ENCODE results near the gene RELA. TPM values are rescaled to one million over a fixed set of nuclear protein-coding genes. Genes with fewer than 3 reads are reported as not detected.

RELA gene
- total RNA-seq, 2 experiments from 2014 or later = 76.7 to 79.8 TPM

DNA sequence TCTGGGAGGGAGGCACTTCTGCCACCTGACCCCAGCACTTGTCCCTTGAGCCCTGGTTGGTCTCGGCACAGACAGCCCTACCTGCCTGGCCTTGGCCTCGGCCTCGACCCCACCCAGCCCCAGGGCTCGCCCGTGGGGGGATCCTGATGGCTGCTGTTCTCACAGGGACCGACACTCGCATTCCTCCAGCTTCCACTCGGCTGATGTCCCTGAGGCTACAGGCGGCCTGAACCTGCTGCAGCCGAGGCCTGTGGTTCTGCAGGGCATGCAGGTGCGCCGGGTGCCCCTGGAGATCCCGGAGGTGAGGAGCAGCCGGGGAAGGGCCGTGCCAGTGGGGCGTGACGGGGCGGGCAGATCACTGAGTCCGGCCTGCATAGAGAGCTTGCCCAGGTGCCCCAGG, 42.0 kb downstream of the RELA start:
- H3K4me3 Mint-ChIP-seq = no peak overlapping the region
- H3K9me3 Mint-ChIP-seq = no peaks in the 10 kb centered on the region
- H3K27me3 Mint-ChIP-seq = no peaks in the 10 kb centered on the region
- peaks cover 33% of the 10 kb centered on the region for H3K36me3 Mint-ChIP-seq (ENCODE audit: low read depth)
- H3K27ac Mint-ChIP-seq = no peak overlapping the region
- POLR2A ChIA-PET = no interaction called here
- CTCF ChIA-PET = no interaction called here
- peaks cover 21% of the 10 kb centered on the region for H3K4me1 Mint-ChIP-seq
- no peak for DNase-seq

DNA sequence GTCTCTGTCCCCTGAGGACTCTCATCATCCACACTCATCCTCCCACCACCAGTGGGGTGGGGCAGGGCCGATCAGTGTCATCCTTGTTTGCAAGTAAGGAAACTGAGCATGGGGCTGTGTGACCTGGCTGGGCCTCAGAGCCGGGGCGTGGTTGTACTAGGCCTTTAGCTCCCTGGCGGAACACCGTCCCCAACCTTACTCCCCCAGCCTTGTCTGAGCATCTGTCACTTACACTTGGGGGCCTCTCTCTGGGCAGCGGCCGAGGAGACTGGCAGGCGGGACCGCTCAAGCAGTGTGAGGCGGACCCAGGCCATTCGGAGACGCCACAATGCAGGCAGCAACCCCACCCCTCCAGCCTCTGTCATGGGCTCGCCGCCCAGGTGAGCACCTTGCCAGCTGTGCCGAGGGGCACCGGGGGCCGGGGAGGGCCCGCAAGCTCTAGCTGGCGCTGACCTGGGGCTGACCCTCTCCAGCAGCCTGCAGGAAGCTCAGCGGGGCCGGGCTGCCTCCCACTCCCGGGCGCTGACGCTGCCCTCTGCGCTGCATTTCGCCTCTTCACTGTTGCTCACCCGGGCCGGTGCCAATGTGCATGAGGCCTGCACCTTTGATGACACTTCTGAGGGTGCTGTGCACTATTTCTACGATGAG, 43.3 kb downstream of the RELA start:
- no peaks in the 10 kb centered on the region for H3K9me3 Mint-ChIP-seq
- no peaks in the 10 kb centered on the region for H3K27me3 Mint-ChIP-seq
- H3K36me3 Mint-ChIP-seq (ENCODE audit: low read depth) = peaks cover 29% of the 10 kb centered on the region
- H3K4me3 Mint-ChIP-seq = no peak overlapping the region
- ChIA-PET POLR2A (no interaction called here), CTCF (no interaction called here)
- peaks cover 21% of the 10 kb centered on the region for H3K4me1 Mint-ChIP-seq
- DNase-seq = no peak
- peak overlapping the region; percentile 63 for H3K27ac Mint-ChIP-seq

DNA sequence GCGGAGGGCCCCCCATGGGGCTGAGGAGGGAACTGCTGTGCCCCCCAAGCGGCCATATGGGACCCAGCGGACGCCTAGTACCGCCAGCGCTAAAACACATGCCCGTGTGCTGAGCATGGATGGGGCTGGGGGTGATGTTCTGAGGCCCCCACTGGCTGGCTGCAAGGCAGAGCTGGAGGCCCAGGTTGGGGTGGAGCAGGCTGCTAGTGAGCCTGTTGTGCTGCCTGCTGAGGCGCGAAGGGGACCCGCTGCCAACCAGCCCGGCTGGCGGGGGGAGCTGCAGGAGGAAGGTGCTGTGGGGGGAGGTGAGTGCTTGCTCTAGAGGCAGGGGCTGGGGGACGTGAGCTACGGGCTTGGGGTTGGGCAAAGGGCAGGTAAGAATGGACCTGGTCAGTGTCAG, 44.0 kb downstream of the RELA start:
- POLR2A ChIA-PET = no interaction called here
- H3K4me3 Mint-ChIP-seq = no peak overlapping the region
- peaks cover 21% of the 10 kb centered on the region for H3K4me1 Mint-ChIP-seq
- CTCF ChIA-PET = interaction anchor here (0.9 to 1.2 kb wide), 2 partner anchors 12 to 25 kb away, joined by 3 read pairs; no protein-coding TSS in a partner anchor
- H3K36me3 Mint-ChIP-seq (ENCODE audit: low read depth) = peaks cover 31% of the 10 kb centered on the region
- DNase-seq = no peak
- H3K27ac Mint-ChIP-seq = no peak overlapping the region
- H3K27me3 Mint-ChIP-seq = no peaks in the 10 kb centered on the region
- no peaks in the 10 kb centered on the region for H3K9me3 Mint-ChIP-seq

DNA sequence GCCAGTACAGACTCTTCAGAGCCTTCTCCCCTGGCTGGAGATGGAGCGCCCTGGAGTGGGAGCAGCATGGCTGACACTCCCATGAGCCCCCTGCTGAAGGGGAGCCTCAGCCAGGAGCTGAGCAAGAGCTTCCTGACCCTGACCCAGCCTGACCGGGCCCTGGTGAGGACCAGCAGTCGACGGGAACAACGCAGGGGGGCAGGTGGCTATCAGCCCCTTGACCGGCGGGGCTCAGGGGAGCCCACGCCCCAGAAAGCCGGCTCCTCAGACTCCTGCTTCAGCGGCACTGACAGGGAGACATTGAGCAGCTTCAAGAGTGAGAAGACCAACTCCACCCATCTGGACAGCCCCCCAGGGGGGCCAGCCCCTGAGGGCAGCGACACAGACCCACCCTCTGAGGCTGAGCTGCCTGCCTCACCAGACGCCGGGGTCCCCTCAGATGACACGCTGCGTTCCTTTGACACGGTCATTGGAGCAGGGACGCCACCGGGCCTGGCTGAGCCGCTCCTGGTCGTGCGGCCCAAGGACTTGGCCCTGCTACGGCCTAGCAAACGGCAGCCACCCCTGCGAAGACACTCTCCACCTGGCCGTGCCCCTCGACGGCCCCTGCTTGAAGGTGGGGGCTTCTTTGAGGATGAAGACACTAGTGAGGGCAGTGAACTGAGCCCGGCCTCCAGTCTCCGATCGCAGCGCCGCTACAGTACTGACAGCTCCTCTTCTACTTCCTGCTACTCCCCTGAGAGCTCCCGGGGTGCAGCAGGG, 44.5 kb downstream of the RELA start:
- Mint-ChIP-seq H3K9me3 (no peaks in the 10 kb centered on the region), H3K27ac (no peak overlapping the region), H3K4me3 (no peak overlapping the region), H3K27me3 (no peaks in the 10 kb centered on the region), H3K4me1 (peaks cover 23% of the 10 kb centered on the region), H3K36me3 (ENCODE audit: low read depth) (peaks cover 31% of the 10 kb centered on the region)
- CTCF ChIA-PET = interaction anchor here (0.9 to 3.8 kb wide), 5 partner anchors 7 to 24 kb away, joined by 3 to 24 read pairs (median 7); partner anchors contain the start of gene SIPA1
- POLR2A ChIA-PET = no interaction called here
- no peak for DNase-seq

DNA sequence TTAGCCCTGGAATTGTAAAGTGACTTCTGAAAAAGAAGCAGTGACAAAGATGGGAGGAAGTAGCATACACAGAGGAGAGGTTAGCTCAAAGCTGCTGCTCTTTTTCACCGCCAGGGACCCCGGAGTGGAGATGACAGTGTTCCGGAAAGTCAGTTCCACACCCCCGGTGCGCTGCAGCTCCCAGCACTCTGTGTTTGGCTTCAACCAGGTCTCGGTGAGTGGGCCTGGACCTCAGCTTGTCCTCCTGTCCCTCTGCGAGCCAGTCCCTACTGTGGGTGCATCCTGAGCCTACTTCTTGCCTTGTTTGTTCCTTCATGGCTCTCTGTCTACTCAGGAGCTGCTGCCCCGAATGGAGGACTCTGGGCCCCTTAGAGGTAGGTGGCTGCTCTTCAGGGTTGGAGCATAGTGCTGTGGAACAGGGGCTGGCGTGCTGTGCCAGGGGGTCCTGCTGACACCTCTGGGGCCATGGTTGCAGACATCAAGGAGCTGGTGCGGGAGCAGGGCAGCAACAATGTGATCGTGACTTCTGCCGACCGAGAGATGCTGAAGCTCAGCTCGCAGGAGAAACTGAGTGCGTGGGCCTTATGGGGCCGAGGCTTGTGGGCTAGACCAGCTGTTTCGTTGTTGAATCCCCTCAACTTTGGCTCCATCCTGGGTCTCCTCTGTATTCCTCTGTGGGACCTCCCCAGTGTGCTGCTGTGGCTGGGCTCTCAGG, 45.4 kb downstream of the RELA start:
- Mint-ChIP-seq H3K4me3 (peak overlapping the region; percentile 93), H3K27ac (peak overlapping the region; percentile 91), H3K4me1 (peaks cover 32% of the 10 kb centered on the region), H3K27me3 (no peaks in the 10 kb centered on the region), H3K36me3 (ENCODE audit: low read depth) (peaks cover 32% of the 10 kb centered on the region), H3K9me3 (no peaks in the 10 kb centered on the region)
- ChIA-PET POLR2A (no interaction called here), CTCF (interaction anchor here (1.1 to 3.8 kb wide), 5 partner anchors 8 to 202 kb away, joined by 3 to 24 read pairs (median 7); partner anchors contain the start of gene SIPA1)
- no peak for DNase-seq

DNA sequence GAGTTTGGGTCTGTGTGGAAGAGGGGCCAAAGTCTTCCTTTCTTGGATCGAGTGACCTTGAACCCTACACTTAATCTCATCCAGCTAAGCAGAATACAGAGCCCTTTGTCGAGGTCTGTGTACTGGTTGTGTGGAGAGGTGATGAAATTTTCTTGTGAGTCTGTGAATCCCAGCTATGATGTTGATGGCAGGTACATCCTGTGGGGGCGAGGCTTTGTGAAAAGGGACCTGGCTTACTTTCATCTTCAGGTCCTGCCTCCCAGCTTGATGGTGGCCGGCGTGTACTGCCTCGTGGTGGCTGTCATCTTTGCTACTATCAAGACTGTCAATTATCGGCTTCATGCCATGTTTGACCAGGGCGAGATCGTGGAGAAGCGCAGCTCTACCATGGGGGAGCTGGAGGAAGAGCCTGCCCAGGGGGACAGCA, 46.1 kb downstream of the RELA start:
- Mint-ChIP-seq H3K36me3 (ENCODE audit: low read depth) (peaks cover 32% of the 10 kb centered on the region), H3K27me3 (no peaks in the 10 kb centered on the region), H3K9me3 (no peaks in the 10 kb centered on the region), H3K4me1 (peaks cover 38% of the 10 kb centered on the region), H3K4me3 (peak overlapping the region; percentile 93), H3K27ac (peak overlapping the region; percentile 91)
- peak; percentile 46 for DNase-seq
- POLR2A ChIA-PET = no interaction called here
- CTCF ChIA-PET = interaction anchor here (1.1 to 3.8 kb wide), 6 partner anchors 9 to 202 kb away, joined by 3 to 24 read pairs (median 5); partner anchors contain the start of gene SIPA1

DNA sequence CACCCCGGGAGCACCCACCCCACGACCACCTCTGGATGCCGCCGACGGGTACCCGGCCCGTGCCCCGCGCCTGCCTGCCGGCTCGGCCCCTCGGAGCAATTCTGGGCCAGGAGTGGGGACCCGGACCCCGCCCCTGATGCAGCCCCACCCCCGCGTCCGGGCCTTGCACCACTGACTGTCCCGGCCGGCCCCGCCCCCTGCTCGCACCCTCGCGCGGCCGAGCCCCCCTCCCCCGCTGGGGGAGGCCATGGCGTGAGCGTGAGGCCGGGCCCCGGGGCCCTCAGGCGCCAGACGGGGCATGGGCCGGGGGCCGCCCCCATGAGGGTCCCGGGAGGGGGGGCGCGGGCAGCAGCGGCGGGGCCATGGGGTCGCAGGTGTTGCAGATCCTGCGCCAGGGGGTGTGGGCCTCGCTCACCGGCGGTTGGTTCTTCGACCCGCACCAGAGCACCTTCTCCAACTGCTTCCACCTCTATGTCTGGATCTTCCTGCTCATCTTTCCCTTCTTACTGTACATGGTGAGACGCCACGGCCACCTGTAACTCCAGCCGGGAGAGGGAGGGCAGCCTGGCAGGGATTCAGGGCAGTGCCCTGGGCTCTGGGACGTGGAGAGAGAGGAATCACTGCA, 46.7 kb downstream of the RELA start:
- H3K27me3 Mint-ChIP-seq = no peaks in the 10 kb centered on the region
- peak overlapping the region; percentile 97 for H3K27ac Mint-ChIP-seq
- ChIA-PET CTCF (interaction anchor here (1.1 to 4.5 kb wide), 11 partner anchors 9 to 203 kb away, joined by 3 to 34 read pairs (median 5); partner anchors contain the start of genes EHBP1L1, FAM89B, KAT5 and SIPA1), POLR2A (interaction anchor here (1.2 kb wide), 2 partner anchors 116 to 117 kb away, joined by 3 to 5 read pairs; partner anchors contain the start of gene MALAT1)
- no peaks in the 10 kb centered on the region for H3K9me3 Mint-ChIP-seq
- DNase-seq = peak; percentile 51
- peak overlapping the region; percentile 95 for H3K4me3 Mint-ChIP-seq
- H3K36me3 Mint-ChIP-seq (ENCODE audit: low read depth) = peaks cover 30% of the 10 kb centered on the region
- H3K4me1 Mint-ChIP-seq = peaks cover 43% of the 10 kb centered on the region

DNA sequence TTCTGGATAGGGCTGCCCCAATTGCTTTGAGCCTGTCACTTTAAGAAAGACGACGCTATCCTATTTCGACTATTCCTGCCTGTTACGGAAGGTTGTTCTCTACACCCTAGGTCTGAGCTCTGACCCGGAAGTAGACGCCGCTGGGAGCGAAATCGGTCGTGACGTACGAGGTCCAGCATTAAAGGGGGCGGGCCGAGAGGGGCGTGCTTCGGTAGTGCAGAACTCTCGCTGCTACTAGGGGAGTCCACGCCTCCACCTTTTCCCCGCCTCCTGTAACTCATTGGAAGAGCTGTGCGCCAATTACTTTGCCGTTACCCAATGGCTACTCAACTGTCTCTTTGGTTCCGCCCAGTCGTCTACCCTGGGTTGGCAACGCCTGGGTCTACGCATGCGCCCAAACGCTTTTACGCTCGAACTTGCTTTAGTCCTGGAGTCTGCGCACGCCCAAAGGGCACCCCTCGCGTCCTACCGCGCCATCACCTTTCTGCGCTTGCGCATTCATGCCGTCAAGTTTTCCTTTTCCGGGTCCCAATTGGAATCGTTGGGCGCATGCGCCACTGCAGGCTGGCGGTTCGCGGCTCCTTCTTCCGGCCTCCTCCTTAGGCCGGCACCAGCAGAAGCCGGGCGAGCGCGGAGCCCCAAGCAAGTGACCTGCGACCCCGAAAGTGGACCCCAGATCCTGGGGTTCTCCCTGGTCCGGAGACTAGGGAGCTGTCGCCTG, 47.3 kb downstream of the RELA start, which contains the start of gene PCNX3:
PCNX3 (plus strand) TSS at position 548 of the 721 bp plus-strand sequence. CDS start 536 bp downstream, outside the sequence.
- peaks cover 27% of the 10 kb centered on the region for H3K36me3 Mint-ChIP-seq (ENCODE audit: low read depth)
- H3K27ac Mint-ChIP-seq = peak within 1 kb of the TSS; percentile 97
- no peaks in the 10 kb centered on the region for H3K9me3 Mint-ChIP-seq
- H3K4me3 Mint-ChIP-seq = peak within 1 kb of the TSS; percentile 95
- ChIA-PET CTCF (interaction anchor here (0.5 to 4.5 kb wide), 17 partner anchors 11 to 149 kb away, joined by 3 to 34 read pairs (median 3); partner anchors contain the start of genes EHBP1L1, FAM89B, KAT5 and SIPA1), POLR2A (interaction anchor here (0.6 to 1.2 kb wide), 6 partner anchors 111 to 281 kb away, joined by 3 to 5 read pairs (median 4); partner anchors contain the start of gene MALAT1)
- H3K27me3 Mint-ChIP-seq = no peaks in the 10 kb centered on the region
- DNase-seq = peak; percentile 100
- peaks cover 50% of the 10 kb centered on the region for H3K4me1 Mint-ChIP-seq

DNA sequence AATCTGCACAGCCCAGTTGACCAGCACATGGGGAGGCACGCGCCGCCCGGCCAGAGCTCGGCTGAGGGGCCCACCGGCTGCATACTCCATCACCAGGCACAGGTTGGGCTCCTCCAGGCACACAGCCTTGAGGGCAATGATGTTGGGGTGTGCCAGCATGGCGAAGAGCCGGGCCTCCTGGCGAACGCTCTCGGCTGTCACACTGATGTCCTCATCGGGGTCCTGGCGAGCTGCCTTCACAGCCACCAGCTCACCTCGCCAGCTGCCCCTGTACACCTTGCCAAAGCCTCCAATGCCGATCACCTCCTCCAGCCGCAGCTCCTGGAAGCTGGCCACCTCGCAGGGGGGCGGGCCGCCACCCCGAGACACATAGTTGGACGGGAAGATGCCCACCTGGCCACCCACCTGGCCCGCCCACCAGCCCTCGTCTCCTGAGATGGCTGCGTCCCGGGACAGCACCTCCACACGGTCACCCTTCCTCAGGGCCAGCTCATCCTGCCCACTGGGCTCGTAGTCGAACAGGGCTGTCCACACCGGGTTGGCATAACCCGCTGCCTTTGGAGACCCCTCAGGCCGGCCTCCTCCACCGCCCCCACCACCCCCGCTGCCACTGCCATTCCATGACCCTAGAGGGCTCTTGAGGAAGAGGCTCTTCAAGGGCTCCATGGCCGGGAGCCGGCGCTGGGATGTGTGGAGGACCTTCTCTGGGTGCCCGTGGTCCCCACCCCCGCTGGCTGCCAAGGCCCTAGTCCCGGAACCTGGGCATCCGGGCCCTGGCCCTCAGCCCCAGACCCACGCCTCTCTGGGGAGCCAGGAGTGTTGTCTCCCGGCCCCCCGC, 49.4 kb downstream of the RELA start:
- no peaks in the 10 kb centered on the region for H3K9me3 Mint-ChIP-seq
- DNase-seq = peak; percentile 19
- H3K27me3 Mint-ChIP-seq = no peaks in the 10 kb centered on the region
- POLR2A ChIA-PET = interaction anchor here (0.6 kb wide), 2 partner anchors 271 to 368 kb away, joined by 3 to 12 read pairs; no protein-coding TSS in a partner anchor
- H3K27ac Mint-ChIP-seq = peak overlapping the region; percentile 91
- peak overlapping the region; percentile 95 for H3K4me3 Mint-ChIP-seq
- CTCF ChIA-PET = interaction anchor here (1.0 to 4.5 kb wide), 13 partner anchors 10 to 167 kb away, joined by 3 to 34 read pairs (median 4); partner anchors contain the start of genes FAM89B, KAT5, SIPA1 and ZNRD2
- H3K4me1 Mint-ChIP-seq = peaks cover 64% of the 10 kb centered on the region
- peaks cover 29% of the 10 kb centered on the region for H3K36me3 Mint-ChIP-seq (ENCODE audit: low read depth)

DNA sequence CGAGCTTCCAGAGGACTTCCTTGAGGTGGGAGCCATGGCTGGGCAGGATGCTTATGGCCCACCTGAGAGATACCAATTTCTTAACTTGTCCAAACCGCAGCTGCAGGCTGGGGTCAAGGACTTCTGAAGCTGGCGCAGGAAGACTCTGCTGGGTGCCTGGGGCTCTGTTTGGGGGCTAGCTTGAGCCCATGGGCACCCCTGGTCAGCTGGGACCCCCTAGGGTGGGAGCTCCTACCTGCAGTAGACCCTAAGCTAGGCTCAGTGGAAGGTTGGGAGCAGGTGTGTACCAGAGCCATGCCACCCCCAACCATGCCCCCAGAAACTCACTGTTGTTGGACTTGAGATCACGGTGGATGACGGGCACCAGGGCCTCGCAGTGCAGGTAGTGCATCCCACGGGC, 50.0 kb downstream of the RELA start:
- peaks cover 31% of the 10 kb centered on the region for H3K36me3 Mint-ChIP-seq (ENCODE audit: low read depth)
- H3K4me3 Mint-ChIP-seq = peak overlapping the region; percentile 95
- H3K4me1 Mint-ChIP-seq = peaks cover 65% of the 10 kb centered on the region
- H3K9me3 Mint-ChIP-seq = no peaks in the 10 kb centered on the region
- ChIA-PET CTCF (interaction anchor here (1.0 to 4.5 kb wide), 12 partner anchors 9 to 99 kb away, joined by 3 to 34 read pairs (median 4); partner anchors contain the start of genes FAM89B, KAT5, SIPA1 and ZNRD2), POLR2A (interaction anchor here (0.6 kb wide), 1 partner anchor 272 kb away, joined by 3 read pairs; no protein-coding TSS in a partner anchor)
- DNase-seq = no peak
- peak overlapping the region; percentile 91 for H3K27ac Mint-ChIP-seq
- no peaks in the 10 kb centered on the region for H3K27me3 Mint-ChIP-seq

Measured in activated CD4-positive, alpha-beta T cell treated with anti-CD3 and anti-CD28 coated beads, Interleukin-2, amount 10 ng/mL, durations not matched to agents 7 days and 5 days (primary cell).